GM20431 (cell line): ENCODE data around the gene APOBEC3F.

Experiments used
- in situ Hi-C: fragments of 300-500 bp; cut with MseI, MboI; formaldehyde crosslinking; loops from one replicate; pipeline ENCODE4 v1.15.0; 2020; ENCODE audit warnings: low sequenced_read_pairs; ENCODE audit not compliant: unreplicated experiment

The APOBEC3F gene

DNA sequence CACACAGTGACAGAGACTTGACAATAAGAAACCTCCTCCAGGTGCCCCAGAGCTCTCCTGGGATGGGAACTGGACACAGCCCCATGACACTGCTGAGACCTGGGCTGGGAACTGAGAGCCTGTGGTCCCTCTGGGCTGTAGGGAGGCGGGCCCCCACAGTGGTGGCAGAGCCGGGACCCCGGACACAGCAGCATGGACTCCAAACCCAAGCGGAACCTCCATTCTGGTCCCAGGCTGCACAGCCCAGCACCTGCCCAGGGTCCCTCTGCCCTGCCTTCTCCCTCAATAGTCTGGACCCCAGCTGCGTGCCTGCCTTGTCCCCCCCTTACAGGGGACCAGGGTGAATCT is 48.0 kb downstream of the APOBEC3F start:
- in situ Hi-C loops = no loop called here

DNA sequence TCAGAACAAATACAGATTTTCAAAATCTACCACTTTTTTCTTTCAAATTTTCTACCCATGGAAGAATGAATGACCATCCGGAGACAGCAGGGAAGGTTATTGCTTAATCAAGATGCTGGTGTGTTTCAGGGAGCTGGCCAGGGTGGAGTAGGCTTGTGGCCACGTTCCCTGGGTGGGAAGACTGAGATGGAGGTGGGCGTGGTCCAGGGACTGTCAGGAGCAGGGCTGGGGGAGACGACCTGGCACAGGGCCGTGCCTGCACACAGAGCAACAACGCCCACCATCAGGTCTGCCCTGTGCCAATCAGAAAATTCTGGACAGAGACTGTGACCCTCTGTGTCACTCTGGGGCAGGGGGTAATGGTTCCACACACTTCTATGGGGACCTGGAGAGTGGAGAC is 49.3 kb downstream of the APOBEC3F start:
- in situ Hi-C loops = no loop called here

DNA sequence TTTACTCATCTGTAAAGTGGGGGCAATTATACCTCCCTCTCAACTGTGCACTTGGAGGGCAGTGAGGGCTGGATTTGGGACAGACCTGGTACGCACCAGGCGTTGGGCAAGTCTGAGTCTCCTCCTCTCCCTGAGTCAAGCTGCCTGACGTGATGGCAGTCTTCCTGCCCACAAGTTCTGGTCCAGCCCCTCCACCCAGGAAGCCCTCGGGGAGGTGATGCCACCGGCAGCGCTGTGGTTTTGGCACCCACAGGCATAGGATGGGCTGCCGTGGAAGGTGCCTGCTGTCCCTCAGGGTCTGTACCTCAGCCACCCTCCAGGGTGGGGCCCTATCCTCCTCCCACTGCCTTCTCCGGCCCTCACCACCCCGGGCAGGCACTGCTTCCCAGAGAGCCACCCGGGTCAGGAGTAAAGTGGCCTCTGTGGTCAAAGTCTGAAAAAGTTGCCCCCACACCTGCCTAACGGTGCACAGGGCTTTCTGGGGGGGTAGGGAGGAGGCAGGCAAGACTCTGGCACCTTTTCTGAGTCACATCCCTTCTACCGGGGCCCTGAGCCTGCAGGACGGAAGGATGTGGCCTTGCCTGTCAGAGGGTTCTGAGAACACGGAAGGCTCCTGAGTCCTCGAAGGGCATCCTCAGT is 49.9 kb downstream of the APOBEC3F start:
- in situ Hi-C loops = no loop called here

DNA sequence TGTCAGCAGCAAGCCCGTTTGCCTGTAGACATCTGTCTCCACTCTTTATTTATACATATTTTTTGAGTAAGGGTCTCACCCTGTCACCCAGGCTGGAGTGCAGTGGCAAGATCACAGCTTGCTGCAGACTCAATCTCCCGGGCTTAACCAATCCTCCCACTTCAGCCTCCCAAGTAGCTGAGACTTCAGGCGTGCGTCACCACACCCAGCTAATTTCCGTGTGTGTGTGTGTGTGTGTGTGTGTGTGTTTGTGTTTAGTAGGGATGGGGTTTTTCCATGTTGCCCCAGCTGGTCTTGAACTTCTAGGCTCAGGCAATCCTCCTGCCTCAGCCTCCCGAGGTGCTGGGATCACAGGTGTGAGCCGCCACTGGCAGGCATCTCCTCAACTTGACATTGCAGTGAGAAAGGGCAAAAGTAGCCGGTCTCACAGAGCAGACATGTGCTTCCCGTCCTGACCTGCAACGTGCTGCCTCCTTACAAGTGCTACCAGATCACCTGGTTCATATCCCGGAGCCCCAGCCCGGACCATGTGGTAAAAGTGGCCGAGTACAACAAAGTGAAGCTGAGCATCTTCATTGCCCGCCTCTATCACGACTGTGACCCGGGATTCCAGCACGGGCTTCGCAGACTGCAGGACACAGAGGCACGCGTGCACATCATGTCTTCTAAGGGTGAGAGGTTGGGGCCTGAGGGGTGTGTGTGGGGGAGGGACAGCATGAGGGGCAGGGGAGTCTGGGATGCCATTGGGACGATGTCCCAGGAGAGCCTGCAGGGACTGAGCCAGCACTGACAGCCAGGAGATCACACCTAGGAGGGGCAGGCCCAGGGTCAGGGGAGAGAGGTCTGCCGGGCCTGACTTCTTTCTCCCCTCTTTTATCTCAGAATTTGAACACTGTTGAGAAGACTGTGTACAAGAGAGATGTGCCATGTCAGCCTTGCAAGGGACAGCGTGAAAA is 50.7 kb downstream of the APOBEC3F start:
- in situ Hi-C loops = no loop called here

DNA sequence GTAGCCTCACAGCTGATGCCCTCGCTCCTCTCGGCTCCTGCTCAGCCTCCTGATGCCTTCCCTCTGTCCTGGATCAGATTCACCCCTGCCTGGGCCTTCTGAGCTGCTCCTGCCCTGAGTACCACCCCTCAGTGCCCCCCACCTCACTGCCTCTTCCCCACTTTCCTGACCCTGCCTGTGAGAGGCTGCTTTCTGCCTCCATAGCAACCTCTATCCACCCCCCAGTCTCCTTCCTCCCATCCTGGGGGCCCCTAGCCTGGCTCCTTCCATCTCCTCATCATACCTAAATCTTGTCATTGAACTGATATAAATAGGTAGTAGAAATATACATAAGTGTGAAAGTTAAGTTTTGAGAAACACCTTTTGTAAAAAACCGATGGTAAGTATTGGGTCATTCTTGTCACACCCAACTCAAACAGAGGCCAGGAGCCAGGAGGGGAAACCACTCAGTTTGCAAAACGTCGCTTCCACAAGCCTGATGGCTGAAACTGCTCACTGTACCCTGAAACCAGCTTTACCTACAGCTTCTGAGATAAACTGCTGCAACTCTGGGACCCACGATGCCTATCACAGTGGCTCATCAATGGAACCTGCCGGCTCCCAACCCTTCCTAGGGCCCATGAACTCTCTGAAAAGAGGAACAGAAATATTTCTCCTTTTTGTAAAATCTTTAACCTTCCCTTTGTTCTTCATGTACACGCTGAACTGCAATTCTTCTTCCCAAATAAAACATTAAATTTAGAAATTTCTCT is 51.6 kb downstream of the APOBEC3F start:
- in situ Hi-C loops = no loop called here

DNA sequence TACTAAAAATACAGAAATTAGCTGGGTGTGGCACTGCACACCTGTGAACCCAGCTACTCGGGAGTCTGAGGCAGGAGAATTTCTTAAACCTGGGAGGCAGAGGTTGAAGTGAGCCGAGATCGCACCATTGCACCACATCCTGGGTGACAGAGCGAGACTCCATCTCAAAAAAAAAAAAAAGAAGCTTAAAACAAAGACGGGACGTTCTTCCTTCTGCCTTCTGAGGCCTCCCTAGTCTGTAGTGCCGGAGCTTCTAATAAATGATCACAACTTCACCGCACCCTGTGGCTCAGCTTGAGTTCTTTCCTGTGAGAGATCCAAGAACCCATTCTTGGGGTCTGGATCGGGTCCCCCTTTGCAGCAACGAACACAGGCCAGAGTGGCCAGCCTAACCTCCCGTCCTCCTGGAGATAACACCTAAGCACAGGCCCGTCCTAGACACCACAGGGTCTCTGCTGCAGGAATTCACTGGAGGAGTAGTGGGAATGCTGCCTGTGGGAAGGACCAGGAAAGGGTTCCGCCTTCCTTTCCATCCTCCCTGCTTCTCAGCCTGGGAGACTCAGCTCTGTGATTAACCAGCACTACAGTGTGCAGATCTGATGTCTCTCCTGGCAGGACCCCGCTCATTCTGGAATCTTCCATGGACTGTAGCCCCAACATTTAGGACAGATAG is 54.2 kb downstream of the APOBEC3F start:
- in situ Hi-C loops = no loop called here

DNA sequence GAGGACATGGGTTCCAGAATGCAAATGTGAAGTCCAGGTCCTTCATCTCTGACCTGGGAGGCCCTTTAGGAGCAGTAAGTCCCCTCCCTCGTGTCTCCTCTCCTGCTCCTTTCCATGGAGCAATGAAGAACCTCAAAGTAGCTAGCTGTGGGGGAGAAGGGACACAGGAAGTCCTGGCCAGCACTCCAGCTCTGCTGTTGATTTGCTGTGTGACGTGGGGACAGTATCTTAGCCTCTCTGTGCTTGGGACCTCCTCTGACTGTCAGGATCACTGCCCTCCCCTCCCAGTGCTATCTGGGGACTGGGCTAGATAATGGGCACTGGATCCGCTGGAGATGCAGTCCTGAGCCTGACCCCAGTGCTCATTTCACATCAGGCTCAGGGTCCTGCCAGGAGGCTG is 55.3 kb downstream of the APOBEC3F start:
- in situ Hi-C loops = no loop called here

DNA sequence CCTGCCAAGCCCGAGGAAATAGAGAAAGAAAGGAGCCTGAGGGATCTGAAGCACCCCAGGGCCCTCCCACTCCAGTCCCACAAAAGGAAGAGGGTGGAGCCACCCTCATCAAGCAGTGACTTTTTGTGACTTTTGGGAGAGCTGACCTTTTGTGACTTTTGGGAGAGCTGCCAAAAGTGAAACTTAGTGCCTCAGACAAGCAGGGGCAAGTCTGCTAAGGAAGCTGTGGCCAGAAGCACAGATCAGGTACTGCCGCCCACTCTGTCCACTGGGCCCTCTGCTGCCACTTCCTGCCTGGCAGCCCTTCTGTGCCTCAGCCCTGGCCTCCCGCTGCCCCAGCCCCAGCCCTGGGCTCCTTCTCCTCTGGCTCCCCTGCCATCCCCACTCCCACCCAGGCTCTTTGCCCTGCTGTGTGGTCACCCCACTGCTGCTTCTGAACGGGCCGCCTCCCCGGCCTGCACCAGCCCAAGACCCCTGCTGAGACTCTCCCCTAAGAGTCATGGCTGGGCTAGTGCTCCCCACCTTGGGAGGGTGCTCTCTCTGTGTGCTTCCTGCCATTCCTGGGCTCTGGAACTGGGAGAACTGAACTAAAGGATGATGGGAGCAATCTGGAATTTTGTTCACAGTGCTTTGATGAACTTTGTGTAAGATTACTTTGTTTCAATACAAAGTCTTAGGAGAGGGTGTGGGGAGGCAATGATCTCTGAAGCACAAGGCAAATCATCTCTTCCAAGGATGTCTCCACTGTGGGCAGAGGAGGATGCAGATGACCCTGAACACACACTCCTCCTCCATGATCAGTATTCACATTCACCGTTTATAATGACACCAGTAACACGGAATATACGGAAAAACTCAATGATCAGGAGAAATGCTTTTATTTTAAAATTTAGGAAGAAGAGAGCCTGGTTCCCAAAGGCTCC is 56.7 kb downstream of the APOBEC3F start, which contains the start of gene APOBEC3H:
TSS of gene APOBEC3H (plus strand) at position 147 of the 923 bp plus-strand sequence. CDS start 3,035 bp downstream, outside the sequence.
- in situ Hi-C loops = no loop called here

DNA sequence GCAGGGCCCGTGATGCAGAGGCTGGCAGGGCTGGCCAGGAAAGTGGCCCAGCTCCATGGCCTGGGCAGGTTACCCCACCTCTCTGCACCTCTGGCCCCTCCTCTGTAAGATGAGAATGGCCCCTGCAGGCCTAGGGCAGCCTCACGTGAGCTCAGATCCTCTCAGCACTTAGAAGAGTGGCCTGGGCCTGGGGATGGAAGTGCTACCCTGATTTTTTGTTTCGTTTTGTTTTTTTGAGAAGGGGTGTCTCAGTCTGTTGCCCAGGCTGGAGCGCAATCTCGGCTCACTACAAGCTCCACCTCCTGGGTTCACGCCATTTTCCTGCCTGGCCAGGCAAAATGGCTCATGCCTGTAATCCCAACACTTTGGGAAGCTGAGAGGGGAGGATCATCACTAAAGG is 57.4 kb downstream of the APOBEC3F start:
- in situ Hi-C loops = no loop called here

DNA sequence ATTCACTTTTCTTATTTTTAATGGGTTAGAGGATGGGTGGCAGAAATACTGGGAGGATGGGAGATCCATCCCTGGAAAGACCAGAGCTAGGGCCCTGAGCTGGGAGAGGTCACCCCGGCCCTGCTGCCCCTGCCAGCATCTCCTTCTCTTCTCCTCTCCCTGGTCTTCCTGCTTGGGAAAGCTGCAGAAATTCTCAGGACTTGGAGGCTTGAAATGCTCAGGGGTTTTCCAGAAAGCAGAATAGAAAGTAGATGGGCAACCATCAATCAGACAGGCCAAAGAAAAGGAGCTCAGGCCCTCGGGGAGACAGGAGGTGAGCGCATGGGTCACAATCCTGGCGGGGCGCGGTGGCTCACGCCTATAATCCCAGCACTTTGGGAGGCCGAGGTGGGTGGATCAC is 57.9 kb downstream of the APOBEC3F start:
- in situ Hi-C loops = no loop called here

DNA sequence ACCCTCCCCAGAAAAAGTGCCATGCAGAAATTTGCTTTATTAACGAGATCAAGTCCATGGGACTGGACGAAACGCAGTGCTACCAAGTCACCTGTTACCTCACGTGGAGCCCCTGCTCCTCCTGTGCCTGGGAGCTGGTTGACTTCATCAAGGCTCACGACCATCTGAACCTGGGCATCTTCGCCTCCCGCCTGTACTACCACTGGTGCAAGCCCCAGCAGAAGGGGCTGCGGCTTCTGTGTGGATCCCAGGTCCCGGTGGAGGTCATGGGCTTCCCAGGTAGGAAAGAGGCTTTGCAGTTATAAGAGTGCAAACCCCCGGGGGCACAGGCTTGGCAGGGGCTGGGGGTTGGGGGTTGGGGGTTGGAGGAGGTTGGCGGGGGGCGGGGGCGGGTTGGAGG is 60.6 kb downstream of the APOBEC3F start:
- in situ Hi-C loops = no loop called here

DNA sequence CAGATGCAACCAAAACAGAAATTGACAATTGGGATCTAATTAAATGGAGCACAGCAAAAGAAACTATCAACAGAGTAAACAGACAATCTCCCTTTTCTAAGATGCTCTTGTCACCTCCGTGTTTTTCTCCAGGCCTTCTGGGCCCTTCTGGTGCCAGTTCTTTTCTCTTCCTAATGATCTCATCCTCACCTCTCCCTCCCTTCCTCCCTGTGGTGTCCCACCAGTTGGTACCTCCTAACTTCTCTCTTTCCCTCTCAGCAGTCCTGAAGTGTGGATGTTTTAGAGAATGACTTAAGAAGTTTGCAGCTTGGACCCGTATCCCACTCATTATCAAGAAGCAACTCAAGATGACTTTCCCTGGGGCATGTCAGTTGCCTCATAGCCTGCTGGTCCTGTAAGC is 62.8 kb downstream of the APOBEC3F start:
- in situ Hi-C loops = no loop called here
